ENCODE measurements around the gene CD300H.

The CD300H gene

DNA sequence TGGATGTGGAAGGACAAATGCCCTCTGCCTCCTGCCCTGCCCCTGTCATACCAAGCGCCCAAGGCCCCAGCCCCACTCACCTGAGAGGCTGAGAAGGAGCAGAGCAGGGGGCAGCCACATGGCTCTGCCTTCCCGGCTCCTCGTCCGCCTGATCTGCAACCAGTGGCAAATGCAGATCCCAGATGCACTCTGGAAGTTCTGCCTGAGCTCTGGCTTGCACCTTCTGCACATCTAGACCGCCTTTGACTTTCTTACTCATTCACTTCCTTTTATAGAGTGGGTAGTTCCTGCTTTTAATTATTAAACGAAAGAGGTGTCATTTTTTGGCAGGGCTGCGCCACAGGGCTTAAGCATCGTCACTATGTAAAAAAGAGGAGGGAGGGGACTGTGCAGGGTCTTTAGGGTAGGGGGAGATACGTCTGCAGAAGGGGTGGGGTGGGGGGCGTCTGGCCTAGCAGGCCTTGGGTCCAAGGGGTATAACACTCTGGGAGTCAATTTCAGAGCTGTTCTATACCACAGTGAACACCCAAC lies 36.0 kb downstream of the CD300H start, which contains the start of gene CD300LB:
Gene CD300LB (minus strand): TSS at position 245 of the 531 bp plus-strand sequence. CDS start 125 bp downstream, at position 120.
- no peaks in the 10 kb centered on the region for H3K36me3 ChIP-seq (ENCODE audit: insufficient read depth, low read depth, low read length)
- no peaks in the 10 kb centered on the region for H3K4me1 ChIP-seq (ENCODE audit: insufficient read depth, low read length)
- no peak within 1 kb of the TSS for H3K9ac ChIP-seq (ENCODE audit: low read depth, low read length)
- H3K9me3 ChIP-seq (ENCODE audit: insufficient read depth, low read depth, low read length), result no peaks in the 10 kb centered on the region; the same call in 1 of the 2 replicates
- H3K27ac ChIP-seq (ENCODE audit: low read length), result no peak within 1 kb of the TSS
- H3K27me3 ChIP-seq (ENCODE audit: insufficient read depth, low read length), result peaks cover 9% of the 10 kb centered on the region
- H3K4me3 ChIP-seq (ENCODE audit: low read length), result no peak within 1 kb of the TSS

DNA sequence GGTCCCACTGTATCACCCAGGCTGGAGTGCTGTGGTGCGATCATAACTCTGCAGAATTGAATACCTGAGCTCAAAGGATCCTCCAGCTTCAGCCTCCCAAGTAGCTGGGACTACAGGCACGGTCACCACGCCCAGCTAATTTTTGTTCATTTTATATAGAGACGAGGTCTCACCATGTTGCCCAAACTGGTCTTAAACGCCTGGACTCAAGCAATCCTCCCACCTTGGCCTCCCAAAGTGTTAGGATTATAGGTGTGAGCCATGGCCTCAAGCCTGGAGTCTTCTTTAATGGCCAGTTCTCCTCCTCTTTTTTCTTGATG lies 36.5 kb downstream of the CD300H start:
- no peaks in the 10 kb centered on the region for H3K36me3 ChIP-seq (ENCODE audit: insufficient read depth, low read depth, low read length)
- H3K9me3 ChIP-seq (ENCODE audit: insufficient read depth, low read depth, low read length), result no peaks in the 10 kb centered on the region; the same call in 1 of the 2 replicates
- no peak overlapping the region for H3K4me3 ChIP-seq (ENCODE audit: low read length)
- H3K4me1 ChIP-seq (ENCODE audit: insufficient read depth, low read length), result no peaks in the 10 kb centered on the region
- no peak overlapping the region for H3K9ac ChIP-seq (ENCODE audit: low read depth, low read length)
- H3K27me3 ChIP-seq (ENCODE audit: insufficient read depth, low read length), result peaks cover 9% of the 10 kb centered on the region
- no peak overlapping the region for H3K27ac ChIP-seq (ENCODE audit: low read length)

GRCh38 chr17:74529243-74529642 lies 38.1 kb downstream of the CD300H start:
- Histone ChIP-seq H3K4me3 (ENCODE audit: low read length) (no peak overlapping the region), H3K9me3 (ENCODE audit: insufficient read depth, low read depth, low read length) (no peaks in the 10 kb centered on the region), H3K9ac (ENCODE audit: low read depth, low read length) (no peak overlapping the region), H3K4me1 (ENCODE audit: insufficient read depth, low read length) (no peaks in the 10 kb centered on the region), H3K36me3 (ENCODE audit: insufficient read depth, low read depth, low read length) (no peaks in the 10 kb centered on the region), H3K27me3 (ENCODE audit: insufficient read depth, low read length) (peaks cover 9% of the 10 kb centered on the region), H3K27ac (ENCODE audit: low read length) (no peak overlapping the region)

GRCh38 chr17:74528491-74529199 lies 38.7 kb downstream of the CD300H start:
- H3K4me3 ChIP-seq (ENCODE audit: low read length), result no peak overlapping the region
- H3K27ac ChIP-seq (ENCODE audit: low read length), result no peak overlapping the region
- no peaks in the 10 kb centered on the region for H3K36me3 ChIP-seq (ENCODE audit: insufficient read depth, low read depth, low read length)
- no peak overlapping the region for H3K9ac ChIP-seq (ENCODE audit: low read depth, low read length)
- no peaks in the 10 kb centered on the region for H3K9me3 ChIP-seq (ENCODE audit: insufficient read depth, low read depth, low read length)
- no peaks in the 10 kb centered on the region for H3K4me1 ChIP-seq (ENCODE audit: insufficient read depth, low read length)
- H3K27me3 ChIP-seq (ENCODE audit: insufficient read depth, low read length), result peaks cover 9% of the 10 kb centered on the region

- Histone ChIP-seq H3K27me3 (ENCODE audit: insufficient read depth, low read length) (peaks cover 9% of the 10 kb centered on the region), H3K27ac (ENCODE audit: low read length) (no peak overlapping the region), H3K9ac (ENCODE audit: low read depth, low read length) (no peak overlapping the region)
Measured at GRCh38 chr17:74527756-74528155, 39.6 kb downstream of the CD300H start.

GRCh38 chr17:74527081-74527480 lies 40.2 kb downstream of the CD300H start:
- Histone ChIP-seq H3K4me1 (ENCODE audit: insufficient read depth, low read length) (no peaks in the 10 kb centered on the region), H3K9ac (ENCODE audit: low read depth, low read length) (no peak overlapping the region), H3K9me3 (ENCODE audit: insufficient read depth, low read depth, low read length) (no peaks in the 10 kb centered on the region), H3K4me3 (ENCODE audit: low read length) (no peak overlapping the region), H3K36me3 (ENCODE audit: insufficient read depth, low read depth, low read length) (no peaks in the 10 kb centered on the region), H3K27me3 (ENCODE audit: insufficient read depth, low read length) (peaks cover 9% of the 10 kb centered on the region), H3K27ac (ENCODE audit: low read length) (no peak overlapping the region)

More at GRCh38 chr17:74527756-74528155, 39.6 kb downstream of the CD300H start:
- Histone ChIP-seq H3K36me3 (ENCODE audit: insufficient read depth, low read depth, low read length) (no peaks in the 10 kb centered on the region), H3K9me3 (ENCODE audit: insufficient read depth, low read depth, low read length) (no peaks in the 10 kb centered on the region), H3K4me1 (ENCODE audit: insufficient read depth, low read length) (no peaks in the 10 kb centered on the region), H3K4me3 (ENCODE audit: low read length) (no peak overlapping the region)

- Histone ChIP-seq H3K27ac (ENCODE audit: low read length) (no peak overlapping the region), H3K4me3 (ENCODE audit: low read length) (no peak overlapping the region), H3K9ac (ENCODE audit: low read depth, low read length) (no peak overlapping the region), H3K27me3 (ENCODE audit: insufficient read depth, low read length) (peaks cover 9% of the 10 kb centered on the region), H3K4me1 (ENCODE audit: insufficient read depth, low read length) (no peaks in the 10 kb centered on the region), H3K9me3 (ENCODE audit: insufficient read depth, low read depth, low read length) (no peaks in the 10 kb centered on the region), H3K36me3 (ENCODE audit: insufficient read depth, low read depth, low read length) (no peaks in the 10 kb centered on the region)
Measured at GRCh38 chr17:74526681-74527080, 40.6 kb downstream of the CD300H start.

- no peaks in the 10 kb centered on the region for H3K36me3 ChIP-seq (ENCODE audit: insufficient read depth, low read depth, low read length)
- H3K27me3 ChIP-seq (ENCODE audit: insufficient read depth, low read length), result peaks cover 9% of the 10 kb centered on the region
- H3K9me3 ChIP-seq (ENCODE audit: insufficient read depth, low read depth, low read length), result no peaks in the 10 kb centered on the region
- no peak overlapping the region for H3K27ac ChIP-seq (ENCODE audit: low read length)
- H3K4me3 ChIP-seq (ENCODE audit: low read length), result no peak overlapping the region
- H3K9ac ChIP-seq (ENCODE audit: low read depth, low read length), result no peak overlapping the region
- no peaks in the 10 kb centered on the region for H3K4me1 ChIP-seq (ENCODE audit: insufficient read depth, low read length)
Measured at GRCh38 chr17:74525781-74526288, 41.5 kb downstream of the CD300H start.

GRCh38 chr17:74525465-74525725 lies 41.9 kb downstream of the CD300H start:
- Histone ChIP-seq H3K27ac (ENCODE audit: low read length) (no peak overlapping the region), H3K4me1 (ENCODE audit: insufficient read depth, low read length) (no peaks in the 10 kb centered on the region), H3K9ac (ENCODE audit: low read depth, low read length) (no peak overlapping the region), H3K9me3 (ENCODE audit: insufficient read depth, low read depth, low read length) (no peaks in the 10 kb centered on the region), H3K4me3 (ENCODE audit: low read length) (no peak overlapping the region), H3K27me3 (ENCODE audit: insufficient read depth, low read length) (peaks cover 8% of the 10 kb centered on the region), H3K36me3 (ENCODE audit: insufficient read depth, low read depth, low read length) (no peaks in the 10 kb centered on the region)

DNA sequence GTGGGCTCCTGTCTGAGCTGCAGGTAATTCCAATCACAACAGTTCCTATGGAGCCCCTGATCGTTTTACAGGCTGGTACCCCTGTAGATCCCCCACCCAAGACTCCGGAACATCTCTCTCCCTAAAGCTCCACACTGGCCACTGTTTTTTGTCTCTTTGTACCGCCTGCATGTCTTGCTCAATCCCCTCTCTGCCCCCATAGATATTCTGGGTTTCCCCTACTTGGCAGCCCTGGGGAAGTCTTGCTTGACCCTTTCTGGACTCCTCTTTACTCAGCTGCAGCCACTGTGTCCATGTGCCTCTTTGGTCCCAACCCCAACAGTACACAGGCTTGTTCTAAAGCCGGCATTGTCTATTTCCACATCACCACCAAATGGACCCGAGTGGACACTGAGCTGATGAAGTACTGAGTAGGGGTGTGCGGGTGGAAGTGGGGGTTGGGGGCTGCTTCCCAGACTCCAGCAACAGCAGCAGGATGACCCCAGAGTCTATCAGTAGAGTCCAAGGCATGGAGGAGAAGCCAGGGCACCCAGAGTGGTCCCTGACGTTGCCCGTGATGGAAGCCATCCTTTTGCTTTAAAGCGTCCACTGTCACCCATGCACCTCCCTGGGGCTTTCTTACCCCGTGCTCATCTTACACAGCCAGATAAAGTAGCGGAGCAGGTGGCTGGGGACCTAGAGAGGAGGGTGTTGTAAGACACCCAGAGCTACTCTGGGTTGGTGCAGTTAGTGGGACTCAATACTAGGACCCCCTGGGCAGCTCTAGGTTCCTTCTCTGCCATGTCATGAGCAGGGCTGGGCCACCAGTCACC lies 42.5 kb downstream of the CD300H start:
- Histone ChIP-seq H3K9me3 (ENCODE audit: insufficient read depth, low read depth, low read length) (no peaks in the 10 kb centered on the region), H3K4me1 (ENCODE audit: insufficient read depth, low read length) (no peaks in the 10 kb centered on the region), H3K9ac (ENCODE audit: low read depth, low read length) (no peak overlapping the region), H3K27ac (ENCODE audit: low read length) (no peak overlapping the region), H3K36me3 (ENCODE audit: insufficient read depth, low read depth, low read length) (no peaks in the 10 kb centered on the region), H3K4me3 (ENCODE audit: low read length) (no peak overlapping the region), H3K27me3 (ENCODE audit: insufficient read depth, low read length) (peaks cover 2% of the 10 kb centered on the region)

- H3K27ac ChIP-seq (ENCODE audit: low read length), result no peak overlapping the region
- no peak overlapping the region for H3K9ac ChIP-seq (ENCODE audit: low read depth, low read length)
- no peaks in the 10 kb centered on the region for H3K4me1 ChIP-seq (ENCODE audit: insufficient read depth, low read length)
- no peak overlapping the region for H3K4me3 ChIP-seq (ENCODE audit: low read length)
- peaks cover 2% of the 10 kb centered on the region; the same call in 1 of the 2 replicates for H3K9me3 ChIP-seq (ENCODE audit: insufficient read depth, low read depth, low read length)
- no peaks in the 10 kb centered on the region for H3K36me3 ChIP-seq (ENCODE audit: insufficient read depth, low read depth, low read length)
- no peaks in the 10 kb centered on the region; the same call in 1 of the 2 replicates for H3K27me3 ChIP-seq (ENCODE audit: insufficient read depth, low read length)
Measured at GRCh38 chr17:74523308-74523707, 44.0 kb downstream of the CD300H start.

Data from iPS-20b (cell line).